AG08395 (cell line): ENCODE data around the gene DHPS.
"Not testable (repeated sequence)": the region's sequence is repeated elsewhere in the genome, so short reads cannot be mapped to it uniquely, and the experiment has no call there.

Experiments
- DNase-seq: peaks from one replicate; pipeline ENCODE4 v3.0.0; 2012; ENCODE audit warnings: mixed read lengths, low spot score

DHPS gene

DNA sequence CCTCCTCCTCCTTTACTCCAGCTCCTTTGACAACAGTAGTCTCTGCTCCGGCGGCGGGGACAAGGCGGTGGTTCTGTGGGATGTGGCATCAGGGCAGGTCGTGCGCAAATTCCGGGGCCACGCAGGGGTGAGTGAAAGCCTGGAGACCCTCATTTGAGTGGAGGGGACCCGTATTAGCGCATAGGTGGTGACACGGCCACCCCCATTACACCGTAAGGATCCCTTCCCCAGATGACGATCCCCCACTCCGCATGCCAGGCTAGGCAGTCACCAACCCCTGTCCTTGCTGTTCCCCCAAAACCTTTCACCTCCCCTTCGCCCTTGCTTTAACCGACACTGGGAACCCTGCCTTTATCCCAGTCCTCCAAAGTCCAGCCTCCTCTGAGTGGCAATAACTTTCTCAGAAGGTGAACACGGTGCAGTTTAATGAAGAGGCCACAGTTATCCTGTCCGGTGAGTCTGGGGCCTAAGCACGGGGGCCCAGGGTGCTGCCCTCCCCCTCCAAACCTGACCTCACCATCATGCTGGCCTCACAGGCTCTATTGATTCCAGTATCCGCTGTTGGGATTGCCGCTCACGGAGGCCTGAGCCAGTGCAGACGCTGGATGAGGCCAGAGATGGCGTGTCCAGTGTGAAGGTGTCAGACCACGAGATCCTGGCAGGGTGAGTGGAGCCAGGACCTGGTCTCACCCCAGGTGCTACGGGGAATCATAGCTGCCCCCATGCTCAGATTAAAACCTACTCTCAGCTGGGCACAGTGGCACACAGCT lies 11.3 kb downstream of the DHPS start:
- no peak for DNase-seq

DNA sequence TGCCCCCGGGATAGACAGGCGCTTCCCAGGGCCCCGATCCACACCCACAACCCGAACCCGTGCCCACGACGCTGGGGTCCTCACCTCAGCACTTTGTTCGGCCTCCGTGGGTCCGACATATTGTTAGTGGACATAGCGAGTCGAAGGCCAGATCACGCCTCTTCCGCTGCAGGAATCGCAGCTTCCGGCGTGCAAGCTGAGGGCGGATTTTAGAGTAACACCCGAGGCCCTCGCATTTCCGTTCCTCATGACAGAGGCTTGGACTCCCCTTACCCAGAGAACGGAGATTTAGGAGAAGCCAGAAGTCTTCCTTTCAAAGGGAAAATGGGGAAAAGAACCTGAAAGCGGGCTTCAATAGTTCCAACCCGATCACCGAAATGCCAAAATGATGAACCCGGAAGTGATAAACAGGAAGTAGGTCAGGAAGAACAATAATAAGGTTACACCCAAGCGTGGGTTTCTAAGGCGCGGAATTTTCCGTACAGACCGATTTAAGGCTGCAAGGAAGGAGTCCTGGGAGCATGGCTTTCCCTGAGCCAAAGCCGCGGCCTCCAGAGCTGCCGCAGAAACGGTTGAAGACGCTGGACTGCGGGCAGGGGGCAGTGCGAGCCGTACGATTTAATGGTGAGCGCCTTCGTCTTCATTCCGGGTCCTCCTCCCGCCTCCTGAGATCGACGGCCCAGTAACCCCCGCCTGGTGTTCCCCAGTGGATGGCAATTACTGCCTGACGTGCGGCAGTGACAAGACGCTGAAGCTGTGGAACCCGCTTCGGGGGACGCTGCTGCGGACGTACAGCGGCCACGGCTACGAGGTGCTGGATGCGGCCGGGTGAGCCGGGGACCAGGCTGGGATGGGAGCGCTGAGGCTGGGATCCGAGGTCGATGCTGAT lies 12.2 kb downstream of the DHPS start:
- peak; percentile 82 for DNase-seq

DNA sequence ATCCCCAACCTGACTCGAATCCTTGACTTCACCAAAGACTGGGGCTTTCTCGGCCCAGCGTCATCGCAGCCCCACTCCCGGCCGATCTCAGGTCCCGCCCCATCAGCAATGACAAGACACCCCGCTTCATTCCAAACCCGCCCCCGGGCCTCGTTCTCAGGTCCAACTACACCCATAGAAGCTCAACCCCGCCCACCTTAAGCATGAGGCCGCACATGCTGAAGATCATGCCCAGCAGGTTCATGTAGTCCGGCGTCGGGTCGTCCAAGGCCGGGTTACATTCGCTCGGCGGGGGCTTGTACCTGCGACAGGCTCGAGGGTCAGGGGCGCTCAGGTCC lies 12.8 kb downstream of the DHPS start:
- DNase-seq = peak; percentile 63

DNA sequence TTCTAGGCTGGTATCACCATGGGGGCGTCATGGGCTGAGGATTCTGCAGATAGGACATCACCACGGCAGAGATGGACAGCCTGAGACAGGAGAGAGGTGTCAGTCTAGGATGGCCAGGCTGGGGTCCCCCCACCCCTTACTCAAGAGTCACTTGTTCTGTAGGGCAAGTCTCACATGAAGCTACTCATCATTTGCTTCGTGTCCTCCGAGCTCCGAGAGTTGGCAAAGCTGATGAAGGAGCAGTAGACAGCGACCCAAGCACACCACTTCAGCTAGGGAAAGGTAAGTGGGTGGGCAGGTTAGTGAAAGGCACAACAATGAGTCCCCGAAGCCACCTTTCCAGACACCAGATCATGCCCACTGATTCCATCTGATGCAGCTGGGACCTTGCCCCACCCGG lies 13.3 kb downstream of the DHPS start:
- no peak for DNase-seq

DNA sequence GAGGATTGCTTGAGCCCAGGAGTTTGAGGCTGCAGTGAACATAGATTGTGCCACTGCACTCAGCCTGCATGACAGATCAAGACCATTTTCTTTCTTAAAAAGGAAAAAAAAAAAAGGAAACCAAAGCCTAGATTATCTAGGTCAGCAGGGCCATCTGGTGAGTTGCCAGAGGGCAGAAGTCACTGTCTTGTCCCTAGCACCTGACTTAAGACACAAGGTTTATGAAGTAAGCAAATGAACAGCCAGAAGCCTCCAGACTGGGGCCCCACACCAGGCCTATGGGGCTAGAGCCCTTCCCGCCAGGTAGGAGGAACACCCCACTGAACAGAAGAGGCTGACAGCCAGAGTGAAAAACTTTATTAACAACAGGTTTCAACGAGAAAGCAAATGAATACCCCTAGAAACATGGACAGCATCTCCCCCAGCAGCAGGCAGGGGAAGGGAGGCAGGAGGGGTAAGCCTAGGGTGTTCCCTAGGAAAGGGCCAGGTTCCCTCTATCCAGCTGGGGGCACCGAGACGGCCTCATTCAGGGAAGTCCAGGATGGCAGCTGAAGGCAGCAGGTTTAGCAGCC lies 13.9 kb downstream of the DHPS start:
- no peak for DNase-seq

DNA sequence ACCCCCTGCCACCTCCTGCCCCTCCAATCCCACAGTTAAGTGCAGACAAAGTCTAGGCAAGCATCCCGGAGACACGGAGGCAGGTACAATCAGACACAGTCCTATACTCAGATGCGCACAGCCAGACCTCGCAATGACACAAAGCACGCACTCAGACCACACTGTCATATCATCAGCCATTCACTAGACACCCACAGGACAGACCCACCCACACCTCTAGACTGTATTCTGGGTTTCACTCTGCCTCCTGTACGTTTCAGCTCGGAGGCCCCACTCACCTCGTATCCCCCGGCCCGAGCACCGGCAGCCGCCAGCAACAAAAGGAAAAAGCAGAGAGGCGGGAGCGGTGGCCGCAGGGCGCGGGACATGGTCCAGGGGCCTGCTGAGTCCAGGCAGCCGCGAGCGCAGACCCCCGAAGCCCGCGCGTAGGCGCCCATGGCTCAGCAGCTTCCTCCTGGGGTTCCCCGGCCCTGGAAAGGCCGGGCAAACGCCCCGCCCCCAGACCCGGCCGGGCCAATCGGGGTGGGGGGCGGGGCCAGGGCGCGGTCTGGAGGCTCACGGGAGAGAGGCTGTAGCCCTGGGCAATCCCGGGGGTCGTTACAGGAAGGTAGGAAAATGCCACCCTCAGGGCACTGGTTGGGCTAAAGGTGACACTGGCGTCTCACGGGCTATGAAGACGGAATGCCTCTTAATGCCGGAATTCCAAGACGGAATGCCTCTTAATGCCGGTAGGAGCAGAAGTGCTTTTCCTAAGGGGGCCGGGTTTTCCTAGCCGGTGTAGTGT lies 15.2 kb downstream of the DHPS start, which contains the start of the genes MAN2B1 and WDR83:
MAN2B1 (minus strand) TSS at position 478 of the 784 bp plus-strand sequence; CDS start at position 437, 41 bp downstream.
WDR83 (plus strand) TSS at position 543 of the 784 bp plus-strand sequence. CDS start 2,984 bp downstream, outside the sequence.
- peak; percentile 95 for DNase-seq

DNA sequence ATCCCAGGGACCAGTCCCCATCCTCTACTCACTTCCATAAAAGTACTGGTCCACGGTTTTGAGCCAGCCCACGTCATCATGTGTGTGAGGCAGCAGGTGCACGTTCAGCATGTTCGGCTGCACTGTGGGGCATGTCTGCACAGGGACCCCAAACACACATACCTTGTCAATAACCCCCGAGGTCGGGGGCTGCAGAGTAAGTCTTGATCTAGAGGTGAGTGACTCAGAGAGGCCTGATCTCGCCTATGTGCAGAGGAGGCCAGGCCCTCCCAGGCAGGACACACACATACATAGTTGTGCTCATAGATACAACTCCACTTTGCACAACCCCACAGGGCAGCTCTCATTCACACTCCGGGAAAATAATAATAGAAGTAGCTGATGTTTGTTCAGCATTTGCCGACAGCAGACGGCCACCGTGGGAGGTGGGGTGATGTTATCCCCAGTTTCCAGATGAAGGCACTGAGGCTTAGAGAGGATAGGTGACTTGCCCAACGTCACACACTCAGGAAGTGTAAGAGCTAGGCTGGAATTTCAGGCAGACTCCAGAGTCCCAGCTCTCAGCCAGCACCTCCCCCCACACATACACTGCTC lies 15.9 kb downstream of the DHPS start:
- DNase-seq = no peak

DNA sequence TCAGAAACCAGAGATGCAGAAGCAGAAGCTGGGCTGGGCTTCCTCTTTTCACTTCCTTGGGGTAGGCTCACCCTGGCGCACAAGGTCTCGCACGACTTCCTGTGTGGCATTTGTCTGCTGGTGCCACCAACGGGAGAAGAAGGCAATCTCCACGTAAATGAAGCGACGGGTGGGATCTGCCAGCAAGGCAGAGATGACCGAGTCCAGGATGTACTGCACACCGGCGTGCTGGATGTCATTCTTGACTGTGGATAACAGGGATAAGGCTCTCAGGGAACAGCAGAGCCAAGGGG lies 16.5 kb downstream of the DHPS start:
- DNase-seq = no peak

DNA sequence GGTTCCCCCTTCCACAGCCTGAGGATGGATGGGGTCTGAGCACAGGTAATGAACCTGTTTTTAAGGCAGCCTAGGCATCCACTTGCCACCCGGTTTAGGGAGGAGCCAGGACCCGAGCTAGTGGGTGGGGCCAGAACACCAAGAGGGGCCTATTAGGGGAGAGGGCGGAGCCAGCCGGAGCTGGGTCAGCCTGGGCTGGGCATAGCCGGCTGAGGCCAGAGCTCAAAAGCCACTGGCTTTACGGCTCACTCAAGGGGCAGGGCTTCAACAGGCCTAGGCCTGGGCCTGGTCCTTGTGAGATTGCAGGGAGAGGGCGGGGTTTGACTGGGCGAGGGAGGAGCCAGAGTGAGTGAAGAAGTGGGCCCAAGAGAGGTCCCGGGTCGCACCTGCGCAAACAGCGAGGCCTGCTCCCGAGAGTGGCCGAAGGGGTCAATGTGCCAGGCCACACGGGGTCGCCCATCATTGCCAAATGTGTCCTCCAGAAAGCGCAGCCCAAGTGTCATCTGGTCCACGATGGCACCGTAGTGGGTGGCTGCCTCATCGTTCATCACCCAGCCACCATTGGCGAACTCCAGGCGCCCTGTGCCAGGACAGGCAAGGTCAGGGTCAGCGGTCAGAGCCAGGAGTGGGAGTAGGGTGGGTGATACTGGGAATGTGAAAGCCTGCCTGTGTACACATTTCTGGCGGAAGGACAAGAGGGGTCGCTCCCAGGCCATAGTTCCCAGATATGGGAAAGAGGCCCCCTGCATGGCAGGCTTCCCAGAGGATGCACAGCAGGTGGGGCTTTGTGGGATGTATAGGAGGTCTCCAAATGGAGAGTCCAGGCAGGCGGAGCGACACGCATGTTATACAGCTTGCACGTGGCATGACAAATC lies 17.0 kb downstream of the DHPS start:
- DNase-seq = no peak

DNA sequence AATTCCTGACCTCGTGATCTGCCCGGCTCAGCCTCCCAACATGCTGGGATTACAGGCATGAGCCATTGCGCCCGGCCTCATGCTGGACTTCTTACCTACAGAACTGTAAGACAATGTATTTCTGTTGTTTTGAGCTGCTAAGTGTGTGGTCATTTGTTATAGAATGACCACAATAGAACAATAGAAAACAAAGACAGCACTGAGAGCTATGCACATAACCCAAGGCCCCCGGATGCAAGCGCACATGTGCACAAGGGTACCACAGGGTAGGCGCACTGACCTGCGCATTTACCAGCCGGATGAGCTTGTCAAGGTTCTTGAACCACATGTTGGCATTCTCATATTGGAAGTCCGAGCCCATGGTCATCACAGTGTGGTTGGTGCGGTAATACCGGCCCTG lies 20.7 kb downstream of the DHPS start:
- no peak for DNase-seq

DNA sequence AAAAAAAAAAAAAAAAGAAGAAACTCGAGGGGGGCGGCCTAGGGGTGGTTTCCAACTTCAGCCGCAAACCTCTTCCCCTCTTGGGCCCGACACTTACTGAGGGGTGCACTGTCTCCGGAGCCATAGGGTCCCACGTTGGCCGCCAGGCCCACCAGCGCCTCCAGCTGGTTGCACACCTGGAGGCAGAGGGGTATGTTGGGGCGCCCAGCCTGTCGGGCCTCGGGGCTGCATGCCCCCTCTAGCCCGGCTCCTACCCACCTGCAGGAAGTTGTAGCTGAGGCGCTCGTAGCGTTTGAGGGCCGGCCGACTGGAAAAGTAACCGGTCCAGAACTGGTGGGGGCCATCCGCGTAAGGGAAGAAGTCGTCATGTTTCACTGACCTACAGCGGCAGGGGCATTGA lies 23.7 kb downstream of the DHPS start:
- no peak for DNase-seq

DNA sequence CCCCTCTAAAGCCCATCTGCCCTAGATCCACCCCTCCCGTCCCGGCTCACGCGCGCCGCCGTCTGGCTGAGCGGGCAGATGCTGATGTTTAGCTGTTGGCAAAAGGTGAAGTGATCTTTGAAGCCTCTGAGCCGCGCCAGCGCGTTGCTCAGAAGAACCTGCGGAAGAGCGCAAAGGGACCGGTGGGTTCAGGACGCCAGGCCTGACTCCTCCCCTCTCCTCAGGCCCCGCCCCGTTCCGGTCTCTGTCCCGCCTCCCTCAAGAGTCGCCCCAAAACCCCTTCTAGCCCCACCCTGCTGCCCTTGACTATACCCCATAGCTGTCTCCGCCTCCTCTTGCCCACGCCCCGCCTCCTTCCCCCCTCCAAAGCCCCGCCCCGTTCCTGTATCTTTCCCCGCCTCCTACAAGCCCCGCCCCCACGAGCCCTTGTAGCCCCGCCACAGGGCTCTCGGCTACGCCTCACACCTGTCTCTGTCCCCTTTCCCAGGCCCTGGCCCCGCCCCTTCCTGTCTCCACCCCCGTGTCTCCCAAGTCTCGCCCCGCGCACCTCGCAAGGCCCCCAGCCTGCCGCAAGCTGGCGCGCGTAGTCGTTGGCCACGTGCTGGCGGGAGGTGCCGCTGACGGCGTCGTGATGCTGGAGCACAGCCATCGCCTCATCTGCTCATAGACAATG lies 24.6 kb downstream of the DHPS start:
- no peak for DNase-seq

DNA sequence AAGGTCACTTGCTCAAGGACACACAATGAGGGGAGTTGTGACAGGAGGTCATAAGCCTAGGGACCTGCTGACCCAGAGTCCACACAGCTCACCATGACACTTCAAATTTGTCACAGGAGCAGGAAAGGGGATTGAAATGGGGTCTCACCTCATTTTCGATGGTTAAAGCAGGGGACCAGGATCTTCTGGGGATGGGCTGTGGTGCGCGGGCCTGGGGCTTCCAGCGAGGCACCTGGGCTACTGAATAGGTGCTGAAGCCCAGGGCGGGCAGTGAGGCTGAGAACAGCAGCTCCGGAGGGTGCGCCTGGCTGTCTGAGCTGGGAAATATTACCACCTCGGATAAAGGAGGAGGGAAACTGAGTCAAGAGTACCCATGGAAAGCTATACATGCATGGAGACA lies 26.1 kb downstream of the DHPS start:
- DNase-seq = no peak

DNA sequence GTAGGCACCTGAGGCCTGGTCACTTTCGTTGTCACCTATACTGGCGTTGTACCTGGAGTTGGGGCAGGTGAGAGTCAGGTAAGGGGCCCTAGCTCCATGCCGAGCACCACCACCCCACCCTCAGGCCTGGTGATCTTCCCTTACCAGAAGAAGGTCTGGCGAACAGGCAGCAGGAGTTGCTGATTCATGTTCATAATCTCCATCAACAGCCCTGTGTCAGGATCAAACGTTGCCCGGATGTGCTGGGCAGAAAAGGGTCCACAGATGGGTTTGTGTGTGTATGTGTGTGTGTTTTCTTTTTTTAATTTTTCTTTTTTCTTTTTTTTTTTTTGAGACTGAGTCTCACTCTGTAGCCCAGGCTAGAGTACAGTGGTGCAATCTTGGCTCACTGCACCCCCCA lies 29.5 kb downstream of the DHPS start:
- DNase-seq = no peak

DNA sequence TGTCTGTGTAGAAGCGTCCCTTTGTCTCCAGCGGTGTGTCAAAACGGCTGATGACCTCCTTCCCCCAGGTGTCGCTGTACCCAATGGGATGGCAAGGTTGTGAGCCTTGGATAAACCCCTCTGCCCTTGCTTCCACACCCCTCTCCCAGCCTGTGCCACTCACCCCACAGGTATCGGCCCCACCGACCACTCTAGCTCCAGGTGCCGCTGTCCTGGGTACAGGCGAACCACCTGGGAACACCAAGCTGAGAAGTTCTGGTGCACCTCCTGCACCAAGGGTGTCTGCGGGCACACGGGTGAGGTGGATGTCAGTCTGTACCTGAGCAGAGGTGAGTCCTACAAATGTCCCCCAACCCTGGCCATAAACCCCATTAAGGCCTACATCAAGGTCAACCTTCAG lies 31.7 kb downstream of the DHPS start:
- no peak for DNase-seq

DNA sequence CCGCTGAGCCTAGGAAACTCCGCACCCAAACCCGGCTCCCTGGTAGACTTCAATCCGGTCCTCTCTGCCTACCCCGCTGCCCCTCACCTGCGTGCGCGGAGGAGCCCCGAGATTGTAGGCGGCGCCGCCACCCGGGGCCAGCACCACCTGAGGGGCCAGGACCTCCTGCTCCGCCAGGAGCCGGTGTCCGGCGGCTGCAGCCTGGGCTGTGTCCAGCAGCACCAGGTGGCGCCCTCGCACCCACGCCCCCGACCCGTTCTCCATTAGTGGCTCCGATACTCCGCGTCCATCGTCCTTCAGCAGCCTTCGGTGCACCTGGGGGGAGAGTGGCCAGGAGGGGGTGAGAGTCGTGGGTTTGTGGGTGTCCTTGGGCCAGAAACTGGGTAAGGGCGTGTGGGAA lies 33.6 kb downstream of the DHPS start:
- DNase-seq = no peak

DNA sequence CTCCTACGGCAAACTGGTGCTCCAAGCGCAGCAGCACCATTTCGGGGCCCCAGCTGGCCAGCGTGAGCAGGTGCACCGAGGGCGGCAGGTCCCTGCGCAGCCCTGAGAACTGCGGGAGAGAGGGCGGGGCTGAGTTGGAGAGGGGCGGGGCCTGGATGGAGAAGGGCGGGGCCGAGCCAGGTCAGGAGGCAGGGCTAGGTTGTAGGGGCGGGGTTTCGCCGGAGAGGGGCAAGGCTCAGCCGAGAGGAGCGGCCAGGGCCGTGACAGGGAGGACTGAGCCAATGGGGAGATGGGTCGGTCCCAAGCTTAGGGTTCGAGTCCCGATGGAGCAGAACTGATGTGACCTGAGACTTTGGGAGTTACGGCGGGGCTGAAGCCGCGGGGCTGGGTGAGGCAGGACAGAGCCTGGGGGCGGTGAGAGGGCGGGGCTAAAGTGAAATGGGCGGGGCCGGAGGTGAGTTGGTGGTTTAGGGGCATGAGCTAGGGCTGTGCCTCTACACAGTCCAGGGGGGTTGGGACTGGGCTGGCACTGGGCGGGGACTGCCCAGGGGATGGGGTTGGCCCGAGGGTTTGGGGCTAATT lies 34.1 kb downstream of the DHPS start:
- DNase-seq = peak; percentile 68

DNA sequence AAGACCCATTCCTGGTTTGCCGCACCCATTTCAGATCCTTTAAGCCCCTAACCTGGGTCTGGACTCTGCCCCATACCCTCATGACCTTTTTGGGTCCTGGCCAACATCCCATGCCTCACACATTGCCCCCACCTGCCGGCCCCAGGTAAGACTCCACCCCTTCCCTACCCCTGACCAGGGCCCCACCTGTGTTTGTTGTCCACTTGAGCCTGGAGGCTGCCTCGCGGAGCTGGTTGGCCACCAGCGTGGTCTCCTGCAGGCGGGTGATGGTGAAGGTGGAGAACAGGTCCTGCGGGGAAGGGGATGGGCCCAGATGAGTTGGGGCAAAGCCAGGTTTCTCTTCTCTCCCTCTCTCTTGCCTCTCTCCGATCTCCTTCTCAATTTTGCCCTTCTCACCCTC lies 34.6 kb downstream of the DHPS start:
- DNase-seq = no peak

DNA sequence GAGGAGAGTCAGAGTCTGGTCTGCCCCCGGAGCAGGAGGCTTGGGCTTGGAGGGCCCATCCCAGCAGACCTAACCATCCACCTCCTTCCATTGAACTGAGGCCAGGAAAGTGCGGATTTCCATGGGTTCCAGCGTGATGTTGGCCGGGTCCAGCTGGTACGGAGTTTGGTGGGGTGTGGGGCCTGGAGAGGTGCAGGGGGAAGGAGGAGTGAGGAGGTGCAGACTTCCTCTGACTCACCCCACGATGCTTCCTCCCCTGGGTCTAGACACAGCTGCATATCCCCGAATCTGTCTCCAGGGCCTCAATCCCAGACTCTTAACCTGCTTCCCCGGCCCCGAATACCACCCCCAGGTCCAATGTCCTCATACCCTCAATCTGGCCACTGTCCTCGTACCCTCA lies 35.1 kb downstream of the DHPS start:
- DNase-seq = no peak

DNA sequence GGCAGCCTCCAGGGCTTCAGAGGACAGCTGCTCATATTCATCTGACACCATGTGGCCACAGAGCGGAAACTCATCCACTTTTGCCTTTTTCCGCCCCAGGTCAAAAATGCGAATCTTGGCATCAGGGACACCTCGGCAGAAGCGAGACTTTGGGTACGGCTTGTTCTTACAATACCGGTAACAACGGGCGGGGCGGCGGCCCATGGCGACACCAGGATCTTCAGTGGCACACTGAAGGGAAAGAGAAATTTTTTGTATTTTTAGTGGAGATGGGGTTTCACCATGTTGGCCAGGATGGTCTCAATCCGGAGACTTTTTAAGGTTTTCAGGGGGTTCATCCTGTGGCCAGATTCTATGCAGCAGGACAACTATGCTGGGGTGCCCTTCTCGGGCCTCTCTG lies 38.0 kb downstream of the DHPS start:
- DNase-seq = not testable (repeated sequence)
